Neural cell (in vitro differentiated cells): ENCODE measurements around the gene KSR2. TPM values are rescaled to one million over a fixed set of nuclear protein-coding genes. Genes with fewer than 3 reads are reported as not detected.

Source experiments
- H2AFZ ChIP-seq: fragments of 200-600, 300-800 bp; sonication (generic), shearing (Covaris generic); 2 replicates; pipeline ENCODE4 v1.6.0; 2014; ENCODE audit warnings: low read depth, mild to moderate bottlenecking, antibody characterized with exemption, low read length, moderate library complexity
- H3F3A ChIP-seq: fragments of 200-600 bp; shearing (Covaris generic); 2 replicates; pipeline ENCODE4 v1.6.1; 2016; ENCODE audit warnings: mild to moderate bottlenecking, moderate library complexity, mixed read lengths, antibody characterized with exemption, low read length; ENCODE audit not compliant: insufficient read depth, poor library complexity, severe bottlenecking
- H3K27ac ChIP-seq: fragments of 200-600, 300-800 bp; sonication (generic), shearing (Covaris generic); 2 replicates; pipeline ENCODE4 v1.5.1; 2014; ENCODE audit warnings: mild to moderate bottlenecking, low read length, moderate library complexity
- H3K27me3 ChIP-seq: fragments of 300-800, 200-600 bp; sonication (generic), shearing (Covaris generic); 2 replicates; pipeline ENCODE4 v1.6.0; 2014; ENCODE audit warnings: mild to moderate bottlenecking, low read depth, low read length, moderate library complexity; ENCODE audit not compliant: insufficient read depth
- H3K36me3 ChIP-seq: fragments of 300-800, 200-600 bp; sonication (generic), shearing (Covaris generic); 2 replicates; pipeline ENCODE4 v1.5.1; 2014; ENCODE audit warnings: mild to moderate bottlenecking, antibody characterized with exemption, low read length, moderate library complexity; ENCODE audit not compliant: insufficient read depth
- H3K4me2 ChIP-seq: fragments of 300-800, 200-600 bp; sonication (generic), shearing (Covaris generic); 2 replicates; pipeline ENCODE4 v1.6.0; 2014; ENCODE audit warnings: mild to moderate bottlenecking, low read length
- H3K4me3 ChIP-seq: fragments of 300-800, 200-600 bp; sonication (generic), shearing (Covaris generic); 2 replicates; pipeline ENCODE4 v1.5.1; 2014; ENCODE audit warnings: mild to moderate bottlenecking, low read length, moderate library complexity
- H3K79me2 ChIP-seq: fragments of 200-600 bp; shearing (Covaris generic); replicated peaks from 2 replicates; pipeline ENCODE4 v1.6.0; 2014; ENCODE audit warnings: mild to moderate bottlenecking, low read length, moderate library complexity; ENCODE audit not compliant: insufficient read depth
- H3K9ac ChIP-seq: fragments of 300-800, 200-600 bp; sonication (generic), shearing (Covaris generic); 2 replicates; pipeline ENCODE4 v1.6.1; 2016; ENCODE audit warnings: mild to moderate bottlenecking, low read length, mixed read lengths
- H3K9me2 ChIP-seq: fragments of 200-600 bp; shearing (Covaris generic); 2 replicates; pipeline ENCODE4 v1.6.1; 2016; ENCODE audit warnings: mild to moderate bottlenecking, low read length, mixed read lengths; ENCODE audit not compliant: insufficient read depth
- H3K9me3 ChIP-seq: fragments of 200-600, 300-800 bp; sonication (generic), shearing (Covaris generic); 2 replicates; pipeline ENCODE4 v1.6.1; 2016; ENCODE audit warnings: mild to moderate bottlenecking, mixed run types, low read length, moderate library complexity, mixed read lengths
- H4K20me1 ChIP-seq: fragments of 200-600 bp; shearing (Covaris generic); 2 replicates; pipeline ENCODE4 v1.6.1; 2016; ENCODE audit warnings: mild to moderate bottlenecking, mixed run types; ENCODE audit not compliant: insufficient read depth
- CTCF ChIP-seq: fragments of 450-650 bp; IDR thresholded peaks from 2 replicates; pipeline ENCODE4 v1.5.1; 2014; ENCODE audit warnings: antibody characterized with exemption, mild to moderate bottlenecking, moderate library complexity; ENCODE audit not compliant: poor library complexity, severe bottlenecking
- EP300 ChIP-seq: fragments of 450-650 bp; conservative IDR thresholded peaks from 2 replicates; pipeline ENCODE4 v1.6.1; 2014; ENCODE audit warnings: antibody characterized with exemption, mild to moderate bottlenecking, moderate library complexity; ENCODE audit not compliant: poor library complexity, severe bottlenecking
- EZH2 ChIP-seq: fragments of 200-600, 300-800 bp; shearing (Covaris generic), sonication (generic); IDR thresholded peaks from 2 replicates; pipeline ENCODE4 v1.6.1; 2014; ENCODE audit warnings: antibody characterized with exemption, low read length, borderline replicate concordance, mild to moderate bottlenecking; ENCODE audit not compliant: insufficient read depth, poor library complexity, severe bottlenecking
- MXI1 ChIP-seq: fragments of 450-650 bp; conservative IDR thresholded peaks from 2 replicates; pipeline ENCODE4 v1.6.1; 2014; ENCODE audit warnings: antibody characterized with exemption, mild to moderate bottlenecking; ENCODE audit not compliant: poor library complexity, severe bottlenecking
- POLR2AphosphoS5 ChIP-seq: IDR thresholded peaks from 2 replicates; pipeline ENCODE4 v1.6.1; 2012
- RAD21 ChIP-seq: fragments of 450-650 bp; conservative IDR thresholded peaks from 2 replicates; pipeline ENCODE4 v1.6.1; 2014; ENCODE audit warnings: antibody characterized with exemption, mild to moderate bottlenecking, moderate library complexity
- REST ChIP-seq: IDR thresholded peaks from 2 replicates; pipeline ENCODE4 v1.6.1; 2012; ENCODE audit warnings: borderline replicate concordance
- SMC3 ChIP-seq: fragments of 450-650 bp; conservative IDR thresholded peaks from 2 replicates; pipeline ENCODE4 v1.6.1; 2014; ENCODE audit warnings: antibody characterized with exemption, mild to moderate bottlenecking, moderate library complexity; ENCODE audit not compliant: poor library complexity
- TAF1 ChIP-seq: IDR thresholded peaks from 2 replicates; pipeline ENCODE4 v1.6.1; 2012; ENCODE audit warnings: low read depth
- polyA plus RNA-seq: library from polyadenylated mRNA; depleted of rRNA; stranded (reverse); fragments of >200 nt; gene quantifications from 2 replicates; pipeline ENCODE4 v1.2.3, GENCODE V29; 2014

KSR2 gene
- polyA plus RNA-seq, 1 donor from 2014 or later: 3.0 TPM

- Histone ChIP-seq H3K4me2 (peak within 1 kb of the TSS; percentile 90), H3K9me2 (no peaks in the 10 kb centered on the region), H3K4me3 (peak within 1 kb of the TSS; percentile 96), H3K27ac (peak within 1 kb of the TSS; percentile 68), H3K9me3 (no peaks in the 10 kb centered on the region), H3K27me3 (no peaks in the 10 kb centered on the region), H3K9ac (peak within 1 kb of the TSS; percentile 72), H2AFZ (peak within 1 kb of the TSS; percentile 48), H3K79me2 (peaks cover 15% of the 10 kb centered on the region), H3F3A (no peaks in the 10 kb centered on the region), H4K20me1 (no peaks in the 10 kb centered on the region), H3K36me3 (no peaks in the 10 kb centered on the region)
- no peak for TF ChIP-seq EP300
- no peak for TF ChIP-seq EZH2
- TF ChIP-seq TAF1: no peak
- TF ChIP-seq SMC3: peak; percentile 63
- peak; percentile 53 for TF ChIP-seq RAD21
- TF ChIP-seq MXI1: peak; percentile 95
- TF ChIP-seq POLR2AphosphoS5: peak; percentile 68
These were observed 47.9 kb upstream of the KSR2 start, which contains the start of gene RFC5 for GRCh38 chr12:118016424-118017264. RFC5 (plus strand) TSS chr12:118016703; CDS start chr12:118016828, 125 bp downstream.

GRCh38 chr12:118015944-118016343 is 47.2 kb upstream of the KSR2 start:
- Histone ChIP-seq H3K9me3 (no peaks in the 10 kb centered on the region), H3K4me3 (peak overlapping the region; percentile 96), H4K20me1 (no peaks in the 10 kb centered on the region), H3K27me3 (no peaks in the 10 kb centered on the region), H3K9ac (peak overlapping the region; percentile 51), H3K4me2 (peak overlapping the region; percentile 90), H3K9me2 (no peaks in the 10 kb centered on the region), H3K36me3 (no peaks in the 10 kb centered on the region), H3K27ac (peak overlapping the region; percentile 68), H3F3A (no peaks in the 10 kb centered on the region), H2AFZ (peak overlapping the region; percentile 41), H3K79me2 (peaks cover 15% of the 10 kb centered on the region)
- TF ChIP-seq SMC3 (no peak), EZH2 (no peak)

- no peak overlapping the region for H3K27ac ChIP-seq
- TF ChIP-seq SMC3: no peak
- TF ChIP-seq RAD21: no peak
- no peak for TF ChIP-seq EP300
- no peak for TF ChIP-seq EZH2
- no peak for TF ChIP-seq TAF1
- no peak for TF ChIP-seq POLR2AphosphoS5
- no peak for TF ChIP-seq MXI1
- TF ChIP-seq REST: no peak
- TF ChIP-seq CTCF: no peak
- no peaks in the 10 kb centered on the region for H4K20me1 ChIP-seq
- H3K79me2 ChIP-seq: peaks cover 15% of the 10 kb centered on the region
- no peaks in the 10 kb centered on the region for H3K9me3 ChIP-seq
- no peaks in the 10 kb centered on the region for H3K9me2 ChIP-seq
- no peak overlapping the region for H3K9ac ChIP-seq
- no peak overlapping the region for H3K4me3 ChIP-seq
- H3F3A ChIP-seq: no peaks in the 10 kb centered on the region
- no peak overlapping the region for H2AFZ ChIP-seq
- no peaks in the 10 kb centered on the region for H3K27me3 ChIP-seq
- no peaks in the 10 kb centered on the region for H3K36me3 ChIP-seq
- H3K4me2 ChIP-seq: no peak overlapping the region
These were observed 46.5 kb upstream of the KSR2 start for GRCh38 chr12:118015306-118015705.
